Measurements from ENCODE around the gene LYPD1.

The LYPD1 gene

DNA sequence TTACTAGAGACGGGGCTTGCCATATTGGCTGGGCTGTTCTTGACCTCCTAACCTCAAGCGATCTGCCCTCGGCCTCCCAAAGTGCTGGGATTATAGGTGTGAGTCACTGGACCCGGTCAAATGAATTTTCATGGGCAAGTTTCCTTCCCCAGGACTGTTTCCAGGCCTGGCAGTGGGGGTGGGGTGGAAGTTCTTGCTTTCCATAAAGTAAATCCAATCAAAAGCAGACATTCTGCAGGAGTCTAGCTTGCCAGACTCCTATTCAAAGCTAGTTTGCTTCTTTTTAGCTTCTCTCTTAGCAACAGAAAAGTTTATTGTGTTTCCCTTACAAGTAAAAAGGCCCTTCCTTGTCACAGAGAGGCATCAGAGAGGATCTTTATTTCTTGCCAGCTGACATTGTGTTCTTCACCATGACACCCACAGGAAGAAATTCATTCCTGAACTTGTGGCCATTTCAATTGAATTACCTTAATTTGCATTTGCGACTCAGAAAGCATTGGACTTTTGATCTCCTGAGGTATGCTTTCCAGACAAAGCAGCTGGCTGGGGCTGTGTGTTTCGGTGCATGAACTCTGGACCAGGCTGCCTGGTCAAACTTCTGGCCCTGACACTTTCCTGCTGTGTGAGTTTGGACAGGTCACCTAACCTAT, 37.9 kb downstream of the LYPD1 start:
- no peak for DNase-seq

DNA sequence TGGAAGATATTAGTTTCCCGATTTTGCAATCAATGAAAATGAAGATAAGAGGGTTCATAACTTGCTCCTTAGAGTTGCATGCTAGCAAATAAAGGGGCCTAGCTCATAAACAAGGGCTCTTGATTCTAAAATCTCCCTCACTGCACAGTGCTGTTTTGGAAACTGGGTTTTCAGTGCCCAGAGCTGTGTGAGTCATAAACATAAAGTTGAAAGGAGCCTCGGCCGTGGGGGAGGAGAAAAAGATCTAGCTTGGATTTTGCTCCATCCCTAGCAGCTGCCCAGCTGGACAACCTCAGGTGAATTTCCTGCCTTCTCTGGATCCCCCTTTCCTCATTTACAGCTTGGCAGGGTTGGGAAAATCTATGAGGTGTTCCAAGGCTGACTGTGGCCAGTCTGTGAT, 42.5 kb downstream of the LYPD1 start:
- DNase-seq: no peak

GRCh38 chr2:132623096-132623839, 46.7 kb downstream of the LYPD1 start:
- no peak for DNase-seq

DNA sequence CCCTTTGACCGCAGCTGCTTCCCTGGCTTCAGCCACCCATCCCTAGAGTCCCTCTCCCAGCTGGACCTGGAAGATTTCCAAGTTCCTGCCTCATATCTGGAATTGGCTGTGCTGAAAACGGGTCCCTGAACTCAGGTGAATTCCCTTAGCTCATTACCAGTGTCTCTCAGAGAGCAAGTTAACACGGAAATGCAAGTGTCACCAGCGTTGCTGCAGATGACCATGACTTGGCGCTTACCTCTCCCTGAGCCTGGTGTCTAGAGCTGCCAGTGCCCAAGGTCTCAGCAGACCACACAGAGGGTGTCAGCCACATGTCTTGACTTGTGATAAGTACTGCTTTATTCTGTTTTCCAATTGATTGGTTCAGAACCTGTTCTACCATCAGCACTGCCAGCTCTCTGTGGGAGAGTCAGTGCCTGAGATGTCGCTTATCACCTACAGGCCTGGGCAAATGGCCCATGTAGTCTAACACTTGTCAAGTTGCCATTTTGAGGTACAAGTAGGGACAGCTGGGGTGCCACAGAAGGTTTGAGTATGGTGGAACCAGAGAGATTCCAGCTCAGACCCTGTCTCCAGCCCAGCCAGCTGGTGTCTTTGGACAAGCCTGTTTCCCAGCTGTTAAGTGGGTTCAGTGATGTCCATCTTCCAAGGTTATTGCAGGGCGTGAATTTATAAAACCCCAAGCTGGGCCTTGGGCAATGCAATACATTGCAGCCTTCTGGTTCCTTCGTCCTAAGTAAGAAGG, 48.7 kb downstream of the LYPD1 start:
- no peak for DNase-seq

- no peak for DNase-seq
Observed at GRCh38 chr2:132620115-132620514, 49.9 kb downstream of the LYPD1 start.

- no peak for DNase-seq
Observed at GRCh38 chr2:132618734-132619133, 51.3 kb downstream of the LYPD1 start.

GRCh38 chr2:132617989-132618388, 52.0 kb downstream of the LYPD1 start:
- DNase-seq: no peak

GRCh38 chr2:132615329-132616085, 54.5 kb downstream of the LYPD1 start:
- no peak for DNase-seq

DNA sequence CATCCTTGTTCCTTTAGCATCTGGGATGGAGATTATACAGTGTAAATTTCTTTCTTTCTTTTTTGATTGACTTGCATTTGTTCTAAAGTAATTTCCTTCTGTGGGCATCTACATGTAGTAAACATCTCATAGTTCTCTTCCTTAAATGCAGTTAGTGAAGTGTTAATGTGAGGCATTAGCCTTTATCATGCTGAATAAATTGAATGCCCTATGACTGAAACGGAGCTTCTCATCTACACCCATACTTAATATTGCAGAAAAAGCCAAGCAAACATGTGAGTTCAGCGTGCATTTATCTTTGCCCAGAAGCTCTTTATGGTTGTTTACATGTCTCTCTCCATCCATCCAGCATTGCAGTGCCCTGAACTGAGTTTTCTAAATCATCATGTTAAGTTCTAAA, 58.3 kb downstream of the LYPD1 start:
- no peak for DNase-seq

DNA sequence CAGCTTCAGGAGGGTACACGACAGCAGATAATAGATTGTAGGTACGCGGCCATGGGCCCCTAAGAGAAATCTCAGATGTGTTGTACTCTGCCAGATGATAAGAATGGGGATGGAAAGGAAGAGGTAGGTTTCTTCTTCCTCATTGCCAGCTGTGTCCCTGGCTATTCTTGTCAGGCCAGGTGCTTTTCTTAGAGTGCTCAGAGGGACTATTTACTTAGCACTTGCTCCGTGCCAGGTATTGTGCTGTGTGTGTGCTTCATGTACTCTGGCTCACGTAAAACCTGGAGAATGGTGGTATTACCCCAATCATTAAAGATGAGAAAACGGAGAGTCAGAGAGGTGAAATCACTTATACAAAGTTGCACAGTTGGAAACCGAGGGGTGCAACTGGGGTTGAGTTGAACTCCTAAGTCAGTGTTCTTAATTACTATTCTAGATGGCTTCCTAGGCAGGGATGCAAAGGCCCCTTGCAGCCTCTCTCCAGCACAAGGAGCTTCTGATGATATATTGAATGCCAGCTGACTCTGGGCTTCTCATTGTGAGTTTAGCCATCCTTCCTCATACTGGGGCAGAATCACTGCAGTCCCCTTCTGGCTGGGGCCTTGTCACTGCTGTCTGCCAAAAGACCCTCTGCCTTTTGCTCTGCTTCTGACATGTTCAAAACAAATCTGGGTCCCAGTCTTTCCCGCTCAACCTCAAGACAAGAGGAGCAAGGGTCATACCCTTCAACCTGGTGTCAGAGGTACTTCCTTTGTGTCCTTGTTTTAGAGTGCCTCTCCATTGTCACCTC, 60.7 kb downstream of the LYPD1 start:
- DNase-seq: no peak

GRCh38 chr2:132608311-132608710, 61.7 kb downstream of the LYPD1 start:
- DNase-seq: no peak

DNA sequence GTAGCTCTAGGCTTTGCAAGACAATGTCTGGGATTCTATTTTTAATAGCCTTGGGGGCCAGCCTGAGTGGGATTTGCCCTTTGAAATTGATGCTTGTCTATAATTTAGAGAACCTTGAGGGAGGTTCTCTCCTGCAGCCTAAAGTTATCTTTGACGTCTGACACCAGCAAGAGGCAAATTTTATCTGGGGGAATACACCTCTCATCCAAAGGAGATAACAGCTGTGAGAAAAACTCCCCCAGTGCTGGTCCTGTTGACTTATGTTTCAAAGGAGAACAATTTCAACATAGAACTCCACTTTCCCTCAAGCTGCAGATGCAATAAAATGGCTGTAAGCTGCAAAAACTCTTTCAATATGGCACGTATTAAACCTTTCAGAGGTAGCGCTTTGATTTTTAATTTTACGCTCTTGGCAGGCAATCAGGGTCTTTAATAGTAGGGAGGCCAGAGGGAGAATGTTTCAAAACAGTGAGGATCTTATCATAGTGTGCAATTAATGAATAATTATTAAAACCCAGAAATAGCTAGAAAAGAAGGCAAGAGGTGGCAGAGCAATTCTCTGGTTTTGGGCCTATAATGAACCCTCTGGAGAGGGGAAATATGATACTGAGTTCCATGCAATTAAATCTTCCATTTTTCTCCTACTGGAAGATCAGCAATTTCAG, 62.4 kb downstream of the LYPD1 start:
- no peak for DNase-seq

DNA sequence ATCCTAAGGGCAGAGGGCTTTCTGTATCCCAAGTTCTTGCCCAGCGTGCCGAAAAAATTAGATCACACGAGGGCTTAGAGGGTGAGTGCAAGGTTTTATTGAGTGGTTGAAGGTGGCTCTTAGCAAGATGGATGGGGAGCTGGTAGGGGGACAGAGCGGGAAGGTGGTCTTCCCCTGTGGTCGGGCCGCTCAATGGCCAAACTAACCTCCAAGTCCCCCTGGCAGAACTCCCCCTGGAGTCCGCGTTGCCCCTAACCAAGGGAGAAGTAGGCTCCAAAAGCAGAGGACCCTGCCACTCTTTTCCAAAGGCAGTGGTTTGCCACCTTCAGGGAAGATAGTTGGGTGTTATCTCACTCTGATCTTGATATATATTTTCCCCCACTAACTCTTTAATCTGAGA, 63.4 kb downstream of the LYPD1 start:
- no peak for DNase-seq

GRCh38 chr2:132605236-132606180, 64.5 kb downstream of the LYPD1 start:
- no peak for DNase-seq

DNA sequence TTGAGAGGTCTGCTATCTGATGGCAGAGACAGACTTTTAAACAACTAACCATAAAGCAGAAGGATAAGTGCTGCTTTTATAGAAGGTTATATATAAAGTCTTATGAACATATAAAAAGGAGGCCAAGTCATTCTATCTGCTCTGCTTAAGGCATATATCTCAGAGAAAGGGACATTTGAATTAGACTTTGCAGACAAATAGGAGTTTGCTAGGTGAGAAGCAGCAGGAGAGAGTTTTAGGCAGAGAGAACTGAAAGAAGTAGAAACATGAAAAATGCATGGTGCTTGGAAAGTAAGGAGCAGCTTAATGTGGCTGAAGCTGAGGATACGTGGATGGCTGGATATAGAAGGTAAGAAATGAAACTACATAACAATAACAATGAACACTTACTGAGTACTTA, 65.4 kb downstream of the LYPD1 start:
- no peak for DNase-seq

DNA sequence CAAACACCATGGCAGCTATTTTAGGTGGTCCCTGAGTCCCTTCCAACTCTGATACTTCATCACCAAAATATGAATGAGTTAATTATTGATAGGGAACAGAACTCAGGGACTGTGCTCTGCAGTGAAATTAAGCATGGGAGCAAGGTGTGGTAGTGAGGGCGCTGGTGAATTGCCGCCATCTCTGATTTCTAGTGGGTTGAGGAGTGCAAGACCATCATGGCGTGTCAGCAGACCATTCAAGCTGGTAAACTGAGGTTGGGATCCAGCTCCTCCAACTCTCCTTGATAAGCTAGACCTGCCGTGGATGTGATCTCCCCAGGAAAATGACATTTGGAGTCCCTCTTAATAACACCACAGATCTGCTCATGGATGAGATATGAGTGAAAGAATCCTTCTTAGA, 70.4 kb downstream of the LYPD1 start:
- DNase-seq: no peak

DNA sequence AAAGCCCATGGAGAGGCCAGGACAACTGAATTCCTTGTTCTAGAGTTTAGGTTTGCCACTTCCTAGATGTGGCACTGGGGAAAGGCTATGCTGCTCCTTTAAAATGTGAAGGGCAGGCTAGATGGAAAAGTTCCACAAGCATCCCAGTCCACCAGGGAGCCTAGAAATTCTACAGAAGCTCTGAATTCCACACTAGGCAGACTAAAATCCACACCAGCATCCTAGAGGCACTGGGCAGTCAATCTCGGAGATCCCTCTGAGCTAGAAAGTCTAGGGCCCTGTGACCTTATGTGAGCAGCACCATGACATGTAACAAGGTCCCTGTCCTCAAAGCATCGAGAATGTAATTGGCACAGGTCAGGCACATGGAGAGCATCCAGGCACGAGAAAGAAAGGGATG, 71.5 kb downstream of the LYPD1 start:
- DNase-seq: no peak

DNA sequence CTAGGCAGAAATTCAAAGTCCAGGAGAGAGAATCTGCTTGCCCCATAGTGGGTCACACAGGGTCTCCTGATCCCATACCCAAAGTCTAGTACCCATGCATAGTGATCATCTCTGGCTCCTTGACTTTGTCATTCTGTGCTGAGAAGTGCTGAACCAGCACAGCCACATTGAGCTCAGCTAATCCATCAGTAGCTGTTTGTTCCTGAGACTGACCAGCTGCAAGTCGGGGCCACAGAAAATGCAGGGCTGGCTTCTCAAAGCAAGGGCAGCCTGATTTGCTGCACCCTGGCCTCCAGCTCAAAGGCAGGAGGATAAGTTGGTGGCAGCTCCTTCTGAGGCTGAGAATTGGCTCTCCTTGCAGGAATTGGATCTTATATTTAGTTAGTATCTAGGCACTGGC, 72.2 kb downstream of the LYPD1 start:
- DNase-seq: no peak

GRCh38 chr2:132597166-132597565, 72.8 kb downstream of the LYPD1 start:
- DNase-seq: no peak

DNA sequence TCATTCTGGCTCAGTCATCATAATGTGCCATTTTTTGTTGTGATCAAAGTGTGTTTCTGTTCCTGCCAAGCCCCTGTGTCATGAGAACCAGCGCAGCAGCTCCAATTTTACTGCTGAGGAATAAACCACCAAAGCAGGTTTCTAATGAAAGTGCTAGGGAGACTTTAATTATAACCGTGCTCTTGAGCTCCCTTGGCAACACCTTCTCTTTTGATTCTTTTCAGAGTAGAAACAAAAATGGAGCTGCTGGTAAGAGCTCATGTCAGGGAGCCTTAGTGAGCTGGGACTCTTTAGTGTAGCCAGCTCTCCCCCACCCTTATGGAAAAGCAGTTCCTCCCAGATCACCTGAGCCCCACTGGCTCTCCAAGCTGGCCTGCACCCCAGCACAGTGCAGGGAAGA, 74.3 kb downstream of the LYPD1 start:
- DNase-seq: no peak

GRCh38 chr2:132595186-132595585, 74.8 kb downstream of the LYPD1 start:
- no peak for DNase-seq
